COLO668 (cell line): ENCODE results near the gene CST4.
A peak's percentile ranks its signal among the peaks of the same experiment; 100 is the strongest.
"Not testable (repeated sequence)": the region's sequence is repeated elsewhere in the genome, so short reads cannot be mapped to it uniquely, and the experiment has no call there.

Experiments used
- DNase-seq: peaks from one replicate; lab custom pipeline; 2025; ENCODE audit not compliant: unreplicated experiment; lab: John Stamatoyannopoulos, UW

CST4 gene

DNA sequence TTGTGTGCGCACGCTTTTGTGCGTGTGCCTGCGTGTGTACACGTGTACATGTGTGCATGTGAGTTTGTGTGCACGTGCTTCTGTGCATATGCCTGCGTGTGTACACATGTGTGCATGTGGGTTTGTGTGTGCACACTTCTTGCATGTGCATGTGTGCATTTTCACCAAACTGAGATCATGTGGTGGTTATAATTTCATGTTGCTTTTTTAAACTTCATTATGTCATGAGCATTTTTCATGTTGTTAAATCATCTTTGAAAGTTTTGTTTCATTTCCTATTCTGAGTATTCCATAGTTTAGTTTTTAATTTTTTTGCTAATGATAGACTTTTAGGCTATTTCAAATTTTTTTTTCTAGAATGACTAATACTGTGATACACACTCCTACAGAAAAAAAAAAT, 44.7 kb downstream of the CST4 start:
- DNase-seq, result no peak

DNA sequence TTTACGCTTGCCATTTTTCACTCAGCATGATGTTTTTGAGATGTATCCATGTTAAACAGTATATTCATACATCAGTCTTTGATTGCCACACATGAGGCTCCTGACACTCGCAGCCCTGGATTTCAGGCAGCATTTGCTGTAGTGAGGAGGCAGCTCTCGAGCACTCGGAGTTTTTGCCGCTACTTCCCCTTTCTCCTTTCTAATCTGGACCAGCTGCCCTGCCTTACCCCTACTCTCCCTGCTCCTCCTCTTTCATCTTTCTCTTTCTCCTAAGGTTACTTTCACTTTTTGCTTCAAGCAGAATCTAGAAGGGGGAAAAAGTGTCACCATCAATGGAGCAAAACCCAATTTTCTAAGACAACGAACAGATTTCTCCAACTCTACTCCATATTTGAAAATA, 45.2 kb downstream of the CST4 start:
- DNase-seq, result no peak

DNA sequence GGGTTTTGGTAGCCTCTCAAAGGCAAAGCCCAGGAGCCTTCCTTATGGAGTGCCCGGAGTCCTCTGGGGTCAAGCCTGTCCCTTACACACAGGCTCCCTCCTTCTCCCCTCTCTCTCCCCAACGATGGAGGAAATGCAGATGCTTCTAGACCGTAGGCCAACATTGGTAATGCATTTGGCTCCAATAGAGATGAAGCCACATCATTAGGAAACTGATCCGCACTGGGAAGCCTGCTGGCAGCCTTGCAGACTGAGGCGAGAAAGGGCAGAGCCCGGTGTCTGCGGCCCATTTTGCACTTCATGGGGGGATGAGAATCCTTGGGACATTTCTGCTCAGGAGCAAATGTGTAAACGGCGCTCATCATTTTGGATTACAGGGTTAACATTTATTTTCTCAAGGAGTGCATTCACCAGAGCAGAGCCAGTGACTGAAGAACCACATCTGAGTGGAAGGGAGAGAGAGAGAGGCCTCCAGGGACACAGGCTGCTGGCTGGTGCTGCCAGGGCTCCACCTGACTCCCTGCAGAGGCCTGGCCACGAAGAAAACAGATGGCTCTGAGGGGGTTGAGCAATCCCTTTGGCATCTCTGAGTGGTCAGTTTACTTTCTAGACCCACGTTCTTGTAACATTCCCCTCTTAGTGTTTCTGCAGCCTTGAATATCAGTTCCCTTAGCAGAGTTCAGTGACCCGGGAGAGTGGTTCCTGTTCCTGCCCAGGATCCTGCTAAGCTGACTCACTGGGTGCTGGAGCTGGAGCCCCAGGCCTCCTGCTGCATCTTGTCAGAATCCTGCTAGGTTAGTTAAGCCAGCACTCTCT, 46.7 kb downstream of the CST4 start:
- DNase-seq, result no peak

DNA sequence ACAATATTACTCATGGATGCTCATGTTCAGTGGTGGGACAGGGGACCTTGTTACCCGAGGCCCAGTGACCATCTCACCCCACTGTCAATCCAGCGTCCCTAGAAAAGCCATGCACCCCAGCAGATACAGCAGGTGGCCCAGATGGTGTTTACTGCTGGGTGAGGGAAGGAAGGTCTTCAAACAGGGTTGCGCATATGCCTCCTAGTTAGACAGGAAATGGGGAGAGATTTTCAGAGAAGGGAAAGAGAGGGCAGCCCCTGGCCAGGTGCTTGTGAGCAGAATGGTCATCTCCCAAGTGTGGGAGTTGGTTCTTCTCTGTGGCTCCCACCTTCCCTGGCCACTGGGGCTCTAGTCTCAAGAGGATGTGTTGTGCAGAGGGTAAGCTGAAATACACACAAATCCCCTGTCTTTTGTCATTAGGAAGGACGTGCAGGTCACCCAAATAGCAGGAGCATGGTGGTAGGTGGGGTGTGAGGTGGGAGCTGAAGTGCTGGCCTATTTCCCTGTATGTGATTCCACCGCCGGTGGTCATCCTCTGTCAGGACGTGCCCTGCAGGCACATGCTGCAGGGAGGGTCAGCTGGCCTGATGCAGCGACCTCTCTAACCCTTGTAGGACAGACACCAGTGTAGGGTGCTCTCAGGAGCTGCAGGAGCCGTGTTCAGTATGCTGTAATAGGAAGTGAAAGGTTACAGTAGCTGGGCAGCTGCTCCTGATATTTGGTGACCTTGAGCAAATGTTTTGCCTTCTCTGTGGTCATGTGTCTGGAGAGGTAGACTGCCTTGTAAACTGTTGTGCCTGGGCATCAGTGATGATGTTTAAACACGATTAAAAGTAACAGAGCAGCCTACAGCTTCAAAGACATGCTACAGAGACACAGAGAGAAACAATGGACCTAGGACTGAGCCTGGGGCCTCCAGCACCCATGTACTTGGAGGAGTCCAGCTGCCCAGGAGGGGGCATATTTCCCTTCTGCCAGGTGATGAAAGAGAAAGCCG, 47.9 kb downstream of the CST4 start:
- no peak for DNase-seq

DNA sequence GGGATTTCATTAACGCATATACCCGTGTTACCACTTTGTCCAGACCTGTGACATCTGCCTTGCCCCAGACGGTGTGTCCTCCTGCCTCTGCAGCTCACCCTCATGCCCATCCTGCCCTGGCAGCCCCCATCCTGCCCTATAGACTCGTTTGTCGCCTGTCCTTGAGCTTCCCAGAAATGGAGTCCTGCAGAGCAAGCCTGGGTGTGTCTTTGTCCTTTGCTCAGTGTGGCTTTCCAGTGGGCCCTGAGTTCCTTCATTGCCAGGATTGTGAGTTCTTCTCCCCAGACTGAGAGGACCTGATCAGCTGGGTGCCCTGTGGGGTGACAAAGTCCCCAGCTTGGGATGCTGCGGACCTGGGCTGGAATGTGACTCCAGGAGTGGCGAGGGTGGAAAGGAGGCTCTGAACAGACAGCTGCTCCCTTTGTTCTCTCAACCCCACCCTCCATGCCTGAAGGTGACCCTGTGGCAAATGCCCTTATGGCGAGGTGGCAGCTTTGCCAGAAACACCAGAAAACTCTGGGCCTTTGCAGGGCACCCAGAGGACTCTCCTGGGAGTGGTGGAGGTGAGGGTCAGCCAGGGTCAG, 48.7 kb downstream of the CST4 start:
- DNase-seq, result no peak

DNA sequence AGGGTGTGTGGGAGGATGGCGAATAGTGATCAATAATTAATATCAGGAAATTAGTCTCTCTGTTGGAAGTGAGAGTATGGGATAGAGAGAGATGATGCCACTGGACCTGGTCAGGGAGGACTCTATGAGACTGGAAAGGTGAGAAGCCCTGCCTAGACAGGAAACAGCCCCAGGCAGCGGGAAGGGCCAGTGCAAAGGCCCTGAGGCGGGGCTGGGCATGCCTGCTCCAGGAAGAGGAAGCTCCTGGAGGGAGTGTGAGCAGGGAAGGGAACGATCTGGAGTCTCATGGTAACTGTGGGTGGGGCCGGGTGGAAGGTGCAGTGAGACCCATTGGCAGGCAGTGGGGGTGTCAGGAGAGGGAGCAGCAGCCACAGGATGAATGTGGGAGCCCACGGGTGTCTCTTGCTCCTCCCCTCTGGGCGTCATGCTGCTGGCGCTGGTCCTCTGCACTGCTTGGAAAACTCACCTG, 49.3 kb downstream of the CST4 start:
- no peak for DNase-seq

DNA sequence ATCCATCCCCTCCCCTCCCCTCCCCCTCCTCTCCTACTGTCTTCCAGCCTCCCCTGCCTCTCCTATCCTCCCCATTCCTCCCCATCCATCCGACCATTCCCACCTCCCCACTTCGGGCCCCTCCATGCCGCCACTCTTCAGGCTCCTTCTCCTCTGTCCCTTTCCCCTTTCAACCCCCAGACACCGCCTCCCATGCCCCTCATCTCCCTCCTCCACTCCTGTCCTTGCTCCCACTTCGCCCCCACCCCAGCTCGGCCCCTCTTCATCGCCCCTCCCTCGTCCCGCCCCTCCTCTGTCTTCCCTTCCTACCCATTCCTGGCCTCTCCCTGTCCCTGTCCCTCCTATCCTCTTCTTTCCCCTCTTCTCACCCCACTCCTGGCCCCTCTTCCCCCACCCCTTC, 50.5 kb downstream of the CST4 start:
- no peak for DNase-seq

DNA sequence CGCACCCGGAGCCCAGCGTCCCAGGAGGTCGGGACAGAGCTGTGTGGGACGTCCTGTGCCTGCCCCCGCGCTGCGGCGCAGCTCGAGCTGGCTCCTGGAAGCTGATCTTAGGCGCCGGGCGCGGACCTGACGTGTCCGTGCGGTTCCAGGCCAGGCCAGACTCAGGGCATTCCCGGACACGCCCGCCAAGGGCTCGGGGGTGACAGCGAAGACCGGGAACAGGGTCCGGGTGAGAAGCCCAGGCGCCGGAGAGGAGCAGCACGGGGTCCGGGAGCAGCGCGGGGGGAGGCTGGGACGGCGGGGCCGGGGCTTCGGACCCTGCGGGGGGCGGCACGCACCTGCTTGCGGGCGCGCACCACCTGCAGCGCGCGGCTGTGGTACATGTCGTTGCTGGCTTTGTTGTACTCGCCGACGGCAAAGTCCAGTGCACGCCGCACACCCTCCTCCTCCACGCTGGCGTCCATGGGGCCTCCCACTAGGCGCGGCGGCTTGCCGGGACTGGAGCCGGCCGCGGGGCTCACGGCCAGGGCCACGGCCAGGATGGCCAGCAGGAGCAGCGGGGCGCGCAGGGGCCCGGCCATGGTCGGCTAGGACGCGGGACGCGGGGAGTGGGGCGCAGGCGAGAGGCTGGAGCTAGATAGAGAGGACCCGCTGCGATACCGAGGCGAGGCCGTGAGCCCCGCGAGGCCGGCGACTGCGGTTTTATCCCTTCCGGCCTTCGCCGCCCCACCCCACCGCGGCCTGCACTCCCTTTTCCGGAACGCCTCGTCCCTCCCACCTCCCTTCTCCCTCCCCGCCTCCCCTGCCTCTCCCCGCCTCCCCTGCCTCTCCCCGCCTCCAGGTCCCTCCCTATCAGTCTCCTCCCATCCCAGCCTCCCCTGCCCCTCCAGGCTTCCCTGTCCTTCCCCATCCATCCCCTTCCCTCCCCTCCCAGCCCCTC, 51.3 kb downstream of the CST4 start, which contains the start of gene CST3:
CST3 (minus strand) TSS at position 674 of the 940 bp plus-strand sequence; CDS start at position 581, 93 bp downstream.
- DNase-seq, result peak; percentile 34

DNA sequence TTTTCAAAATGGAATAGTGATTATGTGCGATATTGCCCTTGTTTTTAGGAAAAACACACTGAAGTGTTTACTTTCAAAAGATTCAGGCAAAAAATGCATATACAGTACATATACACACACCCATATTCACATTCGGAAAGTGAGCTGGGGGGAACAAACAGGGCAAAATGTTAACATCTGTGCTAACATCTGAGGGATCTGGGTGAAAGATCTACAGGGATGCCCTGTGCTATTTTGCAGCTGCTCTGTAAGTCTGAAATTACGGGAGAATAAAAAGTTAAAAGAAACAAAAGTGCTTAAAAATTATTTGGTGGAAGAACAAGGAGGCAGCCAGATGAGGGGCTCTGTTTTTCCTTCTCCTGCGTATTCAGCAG, 51.9 kb downstream of the CST4 start:
- DNase-seq, result no peak

DNA sequence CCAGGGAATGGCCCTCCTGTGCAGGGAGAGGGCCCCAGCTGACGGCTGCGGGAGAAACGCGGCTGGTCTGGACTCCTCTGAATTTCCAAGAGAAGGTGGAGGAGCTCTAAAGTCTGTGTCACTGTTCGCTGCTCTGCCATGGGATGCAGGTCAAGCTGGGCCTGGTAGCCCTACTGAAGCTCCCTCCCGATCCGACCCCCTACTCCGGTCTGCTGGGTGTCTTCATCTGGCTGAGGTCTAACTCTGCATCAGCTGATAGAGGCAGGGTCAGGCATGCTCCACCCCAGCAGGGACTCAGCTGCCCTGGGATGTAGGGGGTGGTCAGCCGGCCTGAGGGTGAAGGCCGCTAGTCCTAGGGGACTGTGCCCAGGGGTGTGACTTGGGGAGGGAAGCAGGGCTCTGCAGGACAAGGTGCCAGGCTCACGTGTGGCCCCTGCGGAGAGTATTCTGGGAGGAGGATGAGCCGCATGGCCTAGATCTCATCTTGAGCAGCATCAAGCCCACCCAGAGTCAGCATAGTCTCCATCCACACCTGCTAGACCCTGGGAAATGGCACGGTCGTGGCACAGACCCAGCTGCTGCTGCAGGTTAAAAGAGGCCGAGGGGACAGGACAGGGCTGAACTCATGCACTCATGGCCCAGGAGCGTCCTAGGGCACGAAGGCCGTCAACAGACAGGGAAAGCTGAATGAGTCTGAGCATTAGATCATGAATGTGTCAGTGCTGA, 52.5 kb downstream of the CST4 start:
- no peak for DNase-seq

DNA sequence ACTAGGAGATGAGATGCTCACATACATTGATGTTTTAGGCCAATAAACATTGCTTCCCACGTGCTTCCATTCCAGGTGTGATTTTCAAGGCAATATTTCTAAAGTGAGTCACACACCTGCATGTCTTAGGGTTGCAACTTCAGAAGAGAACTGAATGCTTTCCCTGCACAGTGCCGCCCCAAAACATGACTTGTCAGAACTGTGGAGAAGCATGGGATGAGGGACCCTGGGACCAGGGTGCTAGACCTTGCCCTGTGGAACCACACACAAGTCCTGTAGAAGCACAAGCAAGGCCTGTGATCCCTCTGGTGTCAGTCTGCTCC, 53.1 kb downstream of the CST4 start:
- DNase-seq, result not testable (repeated sequence)
